Keratinocyte (primary cell): ENCODE measurements around the gene CCDC89.

Experiments used
- EZH2 ChIP-seq: IDR thresholded peaks from one replicate; pipeline ENCODE4 v1.6.1; 2012; ENCODE audit warnings: inconsistent platforms, mild to moderate bottlenecking, low read length, moderate library complexity
- TF ChIP-seq, protein P1 (sequence below), 3 experiments: IDR thresholded peaks in 1 of 3; conservative IDR thresholded peaks in 1 of 3; optimal IDR thresholded peaks in 1 of 3; 2 replicates in 2 of 3; 3 replicates in 1 of 3; pipeline versions ENCODE3 to v1.5.1; 2011; ENCODE audit warnings: low read length in 3 of 3, mild to moderate bottlenecking in 3 of 3, moderate library complexity in 2 of 3, control low read depth in 1 of 3, inconsistent platforms in 1 of 3; ENCODE audit not compliant: insufficient read depth in 2 of 3; ENCODE audit errors: extremely low read depth in 1 of 3

GRCh38 chr11:85652786-85653447 lies 33.1 kb downstream of the CCDC89 start:
- TF ChIP-seq, protein P1, sequence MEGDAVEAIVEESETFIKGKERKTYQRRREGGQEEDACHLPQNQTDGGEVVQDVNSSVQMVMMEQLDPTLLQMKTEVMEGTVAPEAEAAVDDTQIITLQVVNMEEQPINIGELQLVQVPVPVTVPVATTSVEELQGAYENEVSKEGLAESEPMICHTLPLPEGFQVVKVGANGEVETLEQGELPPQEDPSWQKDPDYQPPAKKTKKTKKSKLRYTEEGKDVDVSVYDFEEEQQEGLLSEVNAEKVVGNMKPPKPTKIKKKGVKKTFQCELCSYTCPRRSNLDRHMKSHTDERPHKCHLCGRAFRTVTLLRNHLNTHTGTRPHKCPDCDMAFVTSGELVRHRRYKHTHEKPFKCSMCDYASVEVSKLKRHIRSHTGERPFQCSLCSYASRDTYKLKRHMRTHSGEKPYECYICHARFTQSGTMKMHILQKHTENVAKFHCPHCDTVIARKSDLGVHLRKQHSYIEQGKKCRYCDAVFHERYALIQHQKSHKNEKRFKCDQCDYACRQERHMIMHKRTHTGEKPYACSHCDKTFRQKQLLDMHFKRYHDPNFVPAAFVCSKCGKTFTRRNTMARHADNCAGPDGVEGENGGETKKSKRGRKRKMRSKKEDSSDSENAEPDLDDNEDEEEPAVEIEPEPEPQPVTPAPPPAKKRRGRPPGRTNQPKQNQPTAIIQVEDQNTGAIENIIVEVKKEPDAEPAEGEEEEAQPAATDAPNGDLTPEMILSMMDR (optimal IDR thresholded peaks at IDR 0.05 in 1 of 3, IDR thresholded peaks at IDR 0.05 in 1 of 3, conservative IDR thresholded peaks at IDR 0.05 in 1 of 3; ENCODE audit: extremely low read depth in 1 of 3, insufficient read depth in 2 of 3, low read length in 3 of 3): no peak
- TF ChIP-seq EZH2: no peak
